DOHH2 (cell line): ENCODE data around the gene CFAP46.

Source experiments
- H3F3A ChIP-seq: fragments of 200-600 bp; sonication (generic), shearing (Covaris generic); 2 replicates; pipeline ENCODE4 v1.6.0; 2016; ENCODE audit warnings: antibody characterized with exemption, mild to moderate bottlenecking; ENCODE audit not compliant: control insufficient read depth, insufficient read depth
- H3K27ac ChIP-seq: fragments of 200-600 bp; sonication (generic); 2 replicates; pipeline ENCODE4 v1.5.1; 2014; ENCODE audit warnings: low read depth, mild to moderate bottlenecking, low read length, moderate library complexity
- H3K27me3 ChIP-seq: fragments of 200-600 bp; sonication (generic); 2 replicates; pipeline ENCODE4 v1.6.1; 2014; ENCODE audit warnings: mild to moderate bottlenecking, low read length, mixed read lengths; ENCODE audit not compliant: control insufficient read depth
- H3K36me3 ChIP-seq: fragments of 200-600 bp; sonication (generic); 2 replicates; pipeline ENCODE4 v1.6.1; 2014; ENCODE audit warnings: mild to moderate bottlenecking, low read length, moderate library complexity, mixed read lengths; ENCODE audit not compliant: control insufficient read depth
- H3K4me1 ChIP-seq: fragments of 200-600 bp; sonication (generic); 2 replicates; pipeline ENCODE4 v1.6.1; 2014; ENCODE audit warnings: mild to moderate bottlenecking, low read length, mixed read lengths; ENCODE audit not compliant: control insufficient read depth
- H3K4me2 ChIP-seq: fragments of 200-600 bp; sonication (generic); 2 replicates; pipeline ENCODE4 v1.6.0; 2014; ENCODE audit warnings: mild to moderate bottlenecking, low read length, moderate library complexity
- H3K4me3 ChIP-seq: fragments of 200-600 bp; sonication (generic); 2 replicates; pipeline ENCODE4 v1.5.1; 2014; ENCODE audit warnings: mild to moderate bottlenecking, low read length, mixed read lengths
- H3K79me2 ChIP-seq: fragments of 200-600 bp; sonication (generic); 2 replicates; pipeline ENCODE4 v1.6.1; 2014; ENCODE audit warnings: mild to moderate bottlenecking, low read length, mixed read lengths; ENCODE audit not compliant: control insufficient read depth
- H3K9me2 ChIP-seq: fragments of 200-600 bp; sonication (generic); replicated peaks from 2 replicates; pipeline ENCODE4 v1.6.1; 2014; ENCODE audit warnings: mild to moderate bottlenecking, low read length, mixed read lengths; ENCODE audit not compliant: control insufficient read depth
- H3K9me3 ChIP-seq: fragments of 200-600 bp; sonication (generic); 2 replicates; pipeline ENCODE4 v1.6.1; 2014; ENCODE audit warnings: antibody characterized with exemption, low read length, mixed read lengths; ENCODE audit not compliant: control insufficient read depth, insufficient read depth
- H4K20me1 ChIP-seq: fragments of 200-600 bp; sonication (generic); 2 replicates; pipeline ENCODE4 v1.6.0; 2014; ENCODE audit warnings: low read depth, mild to moderate bottlenecking, antibody characterized with exemption, low read length, moderate library complexity; ENCODE audit not compliant: control insufficient read depth, insufficient read depth
- CTCF ChIP-seq: fragments of 200-600 bp; sonication (generic); IDR thresholded peaks from one replicate; pipeline ENCODE4 v1.5.1; 2014; ENCODE audit warnings: antibody characterized with exemption, mild to moderate bottlenecking, low read depth, low read length; ENCODE audit not compliant: poor library complexity, severe bottlenecking
- EZH2phosphoT487 ChIP-seq: fragments of 200-600 bp; sonication (generic); IDR thresholded peaks from 2 replicates; pipeline ENCODE4 v1.6.1; 2017; ENCODE audit warnings: borderline replicate concordance, mild to moderate bottlenecking, antibody characterized with exemption, low read length, moderate library complexity, mixed read lengths

Gene CFAP46

GRCh38 chr10:132804785-132805426 is 137.5 kb downstream of the CFAP46 start:
- H3K9me3 ChIP-seq, result peaks cover 26% of the 10 kb centered on the region; the same call in 1 of the 2 replicates
- H3K9me2 ChIP-seq, result no peaks in the 10 kb centered on the region
- TF ChIP-seq CTCF (no peak), EZH2phosphoT487 (no peak)
- H4K20me1 ChIP-seq, result no peaks in the 10 kb centered on the region
- H3K4me3 ChIP-seq, result no peak overlapping the region
- H3K79me2 ChIP-seq, result no peaks in the 10 kb centered on the region
- no peaks in the 10 kb centered on the region for H3K36me3 ChIP-seq
- H3K27me3 ChIP-seq, result no peaks in the 10 kb centered on the region
- H3K4me2 ChIP-seq, result no peak overlapping the region
- H3F3A ChIP-seq, result no peaks in the 10 kb centered on the region
- H3K27ac ChIP-seq, result no peak overlapping the region
- no peaks in the 10 kb centered on the region for H3K4me1 ChIP-seq

GRCh38 chr10:132804287-132804686 is 138.1 kb downstream of the CFAP46 start:
- no peaks in the 10 kb centered on the region for H3K9me2 ChIP-seq
- peaks cover 21% of the 10 kb centered on the region; the same call in 1 of the 2 replicates for H3K9me3 ChIP-seq
- H3F3A ChIP-seq, result no peaks in the 10 kb centered on the region
- no peaks in the 10 kb centered on the region for H3K36me3 ChIP-seq
- H3K4me1 ChIP-seq, result no peaks in the 10 kb centered on the region
- no peaks in the 10 kb centered on the region for H3K27me3 ChIP-seq
- H3K4me3 ChIP-seq, result no peak overlapping the region
- TF ChIP-seq EZH2phosphoT487 (no peak), CTCF (no peak)
- H3K27ac ChIP-seq, result no peak overlapping the region
- no peaks in the 10 kb centered on the region for H4K20me1 ChIP-seq
- H3K79me2 ChIP-seq, result no peaks in the 10 kb centered on the region
- no peak overlapping the region for H3K4me2 ChIP-seq

- Histone ChIP-seq H3K4me3 (no peak overlapping the region), H3K27ac (no peak overlapping the region), H3K9me2 (no peaks in the 10 kb centered on the region), H3K4me1 (no peaks in the 10 kb centered on the region), H3K79me2 (no peaks in the 10 kb centered on the region), H3F3A (no peaks in the 10 kb centered on the region), H3K9me3 (peaks cover 16% of the 10 kb centered on the region; the same call in 1 of the 2 replicates), H3K27me3 (no peaks in the 10 kb centered on the region), H4K20me1 (no peaks in the 10 kb centered on the region), H3K36me3 (no peaks in the 10 kb centered on the region), H3K4me2 (no peak overlapping the region)
- TF ChIP-seq EZH2phosphoT487 (no peak), CTCF (no peak)
Observed at GRCh38 chr10:132803416-132804210, 138.8 kb downstream of the CFAP46 start.
